OCI-LY7 (cell line): ENCODE measurements around the gene ARHGEF16.

Source experiments
- EZH2phosphoT487 ChIP-seq: fragments of 200-600 bp; sonication (generic); IDR thresholded peaks from 2 replicates; pipeline ENCODE4 v1.6.1; 2018; ENCODE audit warnings: low read depth, borderline replicate concordance, mild to moderate bottlenecking, mixed run types, antibody characterized with exemption, low read length, moderate library complexity, mixed read lengths
- TF ChIP-seq, protein P1 (sequence below): fragments of 200-600 bp; sonication (generic); conservative IDR thresholded peaks from 2 replicates; pipeline ENCODE4 v1.5.1; 2014; ENCODE audit warnings: mild to moderate bottlenecking, antibody characterized with exemption, low read length, moderate library complexity, mixed read lengths

GRCh38 chr1:3432306-3432705, 22.2 kb upstream of the ARHGEF16 start:
- TF ChIP-seq, protein P1, sequence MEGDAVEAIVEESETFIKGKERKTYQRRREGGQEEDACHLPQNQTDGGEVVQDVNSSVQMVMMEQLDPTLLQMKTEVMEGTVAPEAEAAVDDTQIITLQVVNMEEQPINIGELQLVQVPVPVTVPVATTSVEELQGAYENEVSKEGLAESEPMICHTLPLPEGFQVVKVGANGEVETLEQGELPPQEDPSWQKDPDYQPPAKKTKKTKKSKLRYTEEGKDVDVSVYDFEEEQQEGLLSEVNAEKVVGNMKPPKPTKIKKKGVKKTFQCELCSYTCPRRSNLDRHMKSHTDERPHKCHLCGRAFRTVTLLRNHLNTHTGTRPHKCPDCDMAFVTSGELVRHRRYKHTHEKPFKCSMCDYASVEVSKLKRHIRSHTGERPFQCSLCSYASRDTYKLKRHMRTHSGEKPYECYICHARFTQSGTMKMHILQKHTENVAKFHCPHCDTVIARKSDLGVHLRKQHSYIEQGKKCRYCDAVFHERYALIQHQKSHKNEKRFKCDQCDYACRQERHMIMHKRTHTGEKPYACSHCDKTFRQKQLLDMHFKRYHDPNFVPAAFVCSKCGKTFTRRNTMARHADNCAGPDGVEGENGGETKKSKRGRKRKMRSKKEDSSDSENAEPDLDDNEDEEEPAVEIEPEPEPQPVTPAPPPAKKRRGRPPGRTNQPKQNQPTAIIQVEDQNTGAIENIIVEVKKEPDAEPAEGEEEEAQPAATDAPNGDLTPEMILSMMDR: no peak
- no peak for TF ChIP-seq EZH2phosphoT487
